GM19328 (cell line): ENCODE measurements around the gene CPNE7.

Experiments
- ATAC-seq: cut with Tn5 transposase; IDR thresholded peaks from one replicate; pipeline ENCODE4 v1.9.1; 2021; ENCODE audit warnings: mild to moderate bottlenecking, moderate library complexity; ENCODE audit not compliant: unreplicated experiment

Gene CPNE7

DNA sequence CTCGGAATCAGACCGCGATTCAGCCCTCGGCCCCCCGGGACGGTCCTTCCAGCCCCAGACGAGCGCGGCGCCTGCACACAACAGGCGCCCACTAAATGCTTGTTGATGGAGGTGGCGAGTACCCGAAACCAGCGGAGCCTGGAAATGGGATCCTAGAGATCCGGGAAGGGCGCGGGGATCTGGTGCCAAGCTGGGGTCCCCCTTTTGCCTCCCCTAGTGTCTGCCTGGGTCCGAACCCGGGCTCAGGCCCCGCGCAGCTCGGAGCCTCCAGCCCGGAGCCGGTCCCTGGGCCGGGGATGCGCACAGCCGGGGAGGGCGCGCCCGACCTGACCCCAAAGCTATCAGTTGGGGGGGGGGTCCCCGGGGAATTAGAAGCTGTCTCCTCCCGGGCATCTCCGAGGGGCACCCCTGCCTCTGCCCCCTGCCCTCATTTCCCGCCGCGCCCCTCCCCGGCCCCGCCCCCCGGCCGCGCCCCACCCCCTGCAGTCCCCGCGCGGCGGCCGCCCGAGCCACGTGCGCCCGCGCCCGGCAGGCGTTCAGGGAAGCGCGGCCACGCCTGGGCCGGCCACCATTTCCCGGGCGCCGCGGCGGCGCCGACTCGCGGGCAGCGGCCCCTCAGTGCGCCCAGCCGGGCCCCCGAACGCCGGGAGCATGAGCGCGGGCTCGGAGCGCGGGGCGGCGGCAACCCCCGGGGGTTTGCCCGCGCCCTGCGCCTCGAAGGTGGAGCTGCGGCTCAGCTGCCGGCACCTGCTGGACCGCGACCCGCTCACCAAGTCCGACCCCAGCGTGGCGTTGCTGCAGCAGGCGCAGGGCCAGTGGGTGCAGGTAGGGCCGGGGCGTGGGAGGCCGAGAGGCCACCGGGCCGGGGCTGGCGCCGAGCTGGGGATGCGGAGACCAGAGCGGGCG lies at the start of gene CPNE7:
CPNE7 (plus strand) TSS at position 512 of the 906 bp plus-strand sequence; CDS start at position 652, 140 bp downstream.
- no peak for ATAC-seq

DNA sequence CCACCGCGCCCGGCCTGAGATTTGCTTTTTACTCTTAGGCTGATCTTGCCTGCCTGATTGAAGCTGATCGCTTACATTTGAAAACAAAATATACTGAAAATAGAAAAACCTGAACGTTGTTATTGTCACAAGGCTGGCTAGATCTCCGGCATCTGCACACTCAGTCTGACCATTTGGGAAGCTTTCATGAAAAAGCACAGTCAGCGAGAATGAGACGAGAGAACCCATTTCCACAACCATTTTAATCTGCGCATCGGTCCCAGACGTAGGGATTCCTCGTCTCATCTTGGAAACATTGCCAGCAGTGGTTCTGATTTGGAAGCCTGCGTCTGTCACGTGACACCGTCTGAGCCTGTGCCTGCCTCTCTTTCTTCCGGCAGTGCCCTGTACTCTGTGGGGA lies 46.5 kb upstream of the CPNE7 start:
- ATAC-seq = no peak

DNA sequence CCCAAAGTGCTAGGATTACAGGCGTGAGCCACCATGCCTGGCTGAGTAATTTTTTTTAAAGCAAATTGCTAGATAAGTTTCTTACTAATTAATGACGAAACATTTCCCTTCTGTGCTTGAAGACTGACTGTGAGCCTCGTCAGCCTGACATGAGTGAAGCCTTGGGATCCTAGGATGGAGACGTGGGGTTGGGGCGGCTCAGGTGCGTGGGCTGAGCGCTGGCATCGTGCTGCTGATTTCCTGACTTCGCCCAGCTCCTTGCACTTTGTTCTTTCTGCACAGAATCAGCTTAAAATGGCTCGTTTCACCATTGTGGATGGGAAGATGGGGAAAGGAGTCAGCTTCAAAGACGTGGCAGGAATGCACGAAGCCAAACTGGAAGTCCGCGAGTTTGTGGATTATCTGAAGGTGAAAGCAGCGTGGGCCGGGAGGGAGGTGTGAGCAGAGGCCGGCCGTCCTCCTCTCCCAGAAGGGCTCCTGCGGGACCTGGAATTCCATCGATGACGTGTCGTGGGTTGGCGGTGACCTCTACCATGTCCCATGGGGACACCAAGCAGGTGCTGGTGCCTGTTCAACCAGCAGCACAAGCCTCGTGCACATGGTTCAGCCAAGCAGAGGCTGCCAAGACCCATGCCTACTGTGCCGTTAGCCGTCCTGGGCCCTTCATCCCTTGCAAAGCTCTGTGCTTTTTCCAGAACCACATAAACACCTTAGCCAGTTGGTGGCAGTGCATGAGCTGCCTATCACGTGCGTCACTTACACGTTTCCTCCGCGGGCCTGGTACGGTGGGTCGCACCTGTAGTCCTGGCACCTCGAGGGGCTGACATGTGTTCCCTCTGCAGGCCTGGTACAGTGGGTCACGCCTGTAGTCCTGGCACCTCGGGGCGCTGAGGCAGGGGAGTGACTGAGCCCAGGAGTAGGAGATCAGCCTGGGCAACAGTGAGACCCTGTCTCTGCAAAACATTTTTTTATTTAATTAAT lies 44.9 kb upstream of the CPNE7 start:
- ATAC-seq = no peak

DNA sequence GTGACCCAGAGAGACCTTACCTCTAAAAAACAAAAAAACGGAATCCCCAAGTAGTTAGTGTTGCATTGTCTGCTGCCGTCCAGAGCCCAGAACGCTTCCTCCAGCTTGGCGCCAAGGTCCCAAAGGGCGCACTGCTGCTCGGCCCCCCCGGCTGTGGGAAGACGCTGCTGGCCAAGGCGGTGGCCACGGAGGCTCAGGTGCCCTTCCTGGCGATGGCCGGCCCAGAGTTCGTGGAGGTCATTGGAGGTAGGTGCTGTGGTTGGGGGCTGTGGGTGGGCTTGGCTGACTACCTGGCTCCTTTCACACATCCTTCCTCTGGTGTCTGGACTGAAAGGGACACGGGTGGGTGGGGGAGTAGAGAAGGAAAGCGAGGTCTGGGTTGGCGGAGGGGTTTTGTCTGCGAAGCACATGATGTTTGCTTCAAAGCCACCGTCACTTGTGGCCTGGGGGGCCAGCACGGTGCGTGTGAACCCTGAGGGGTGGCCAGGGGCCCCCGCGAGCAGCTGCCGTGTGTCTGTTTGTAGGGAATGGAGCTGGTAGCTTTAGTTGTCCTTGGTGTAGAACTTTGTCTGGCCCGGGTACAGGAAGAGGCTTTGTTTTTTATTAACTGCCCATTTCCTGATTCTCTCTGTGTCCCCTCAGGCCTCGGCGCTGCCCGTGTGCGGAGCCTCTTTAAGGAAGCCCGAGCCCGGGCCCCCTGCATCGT lies 43.6 kb upstream of the CPNE7 start:
- no peak for ATAC-seq

DNA sequence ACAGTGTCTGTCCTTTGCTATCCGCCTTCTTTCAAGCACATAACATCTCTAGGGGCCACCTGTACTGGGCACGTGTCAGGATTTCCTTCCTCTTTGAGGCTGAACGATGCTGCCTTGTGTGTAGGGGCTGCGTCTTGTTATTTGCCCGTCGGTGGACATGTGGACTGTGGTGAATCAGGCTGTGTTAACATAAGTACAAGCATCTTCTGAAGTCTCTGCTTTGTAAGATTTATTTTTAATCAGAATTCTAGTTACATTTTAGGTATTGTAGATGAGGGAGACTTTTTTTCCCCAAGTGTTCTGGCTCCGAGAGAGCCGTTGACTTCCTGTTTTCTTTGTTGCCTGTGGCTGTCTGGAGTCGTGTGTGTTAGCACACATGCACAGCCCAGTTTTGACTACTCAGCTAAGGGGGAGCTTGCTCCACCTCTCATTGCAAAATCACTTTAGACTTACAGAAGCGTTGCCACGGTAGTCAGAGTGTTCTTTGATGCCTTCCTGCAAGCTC lies 41.3 kb upstream of the CPNE7 start:
- no peak for ATAC-seq

DNA sequence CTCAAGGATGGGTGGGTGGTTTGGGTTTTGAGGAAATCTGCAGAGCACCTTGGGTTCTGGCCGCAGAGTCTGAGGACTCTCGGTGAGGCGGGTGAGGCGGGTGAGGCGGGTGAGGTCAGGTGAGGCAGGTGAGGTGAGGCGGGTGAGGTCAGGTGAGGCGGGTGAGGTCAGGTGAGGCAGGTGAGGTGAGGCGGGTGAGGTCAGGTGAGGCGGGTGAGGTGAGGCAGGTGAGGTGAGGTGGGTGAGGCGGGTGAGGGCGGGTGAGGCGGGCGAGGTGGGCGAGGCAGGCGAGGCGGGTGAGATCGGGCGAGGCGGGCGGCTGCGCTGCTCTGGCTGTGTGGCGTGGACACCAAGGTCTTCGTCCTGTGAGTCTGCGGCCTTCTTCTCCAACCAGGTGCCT lies 39.2 kb upstream of the CPNE7 start:
- no peak for ATAC-seq

DNA sequence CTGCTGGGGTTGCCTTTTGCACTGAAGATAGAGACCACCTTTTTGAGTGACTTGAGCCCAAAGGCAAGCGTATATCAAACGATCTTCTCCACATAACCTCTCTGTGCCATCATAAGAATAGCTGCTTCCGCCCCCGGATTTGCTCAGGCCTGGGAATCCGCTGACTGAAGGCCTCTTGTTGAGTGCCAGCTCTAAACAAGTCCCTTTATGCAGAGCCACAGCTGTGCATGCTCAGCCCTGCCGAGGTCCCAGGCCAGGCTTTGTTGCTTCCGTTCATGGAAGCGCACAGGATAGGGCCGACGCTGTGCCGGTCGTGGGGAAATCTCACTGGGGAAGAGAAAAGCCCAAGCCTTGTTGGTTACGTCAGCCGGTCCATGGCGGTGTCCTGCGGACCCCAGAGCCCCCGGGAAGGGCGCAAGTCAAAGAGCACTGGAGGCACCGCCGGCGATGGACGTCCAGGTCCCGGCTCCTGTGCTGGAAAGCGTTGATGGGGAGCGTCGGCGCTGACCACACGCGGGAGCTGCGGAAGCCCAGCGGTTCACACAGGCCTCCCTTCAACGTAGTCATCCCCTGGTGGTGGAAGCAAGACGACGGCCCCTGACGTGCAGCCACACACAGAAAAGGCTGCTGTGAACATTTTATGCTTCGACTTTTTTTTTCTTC lies 38.5 kb upstream of the CPNE7 start:
- no peak for ATAC-seq

DNA sequence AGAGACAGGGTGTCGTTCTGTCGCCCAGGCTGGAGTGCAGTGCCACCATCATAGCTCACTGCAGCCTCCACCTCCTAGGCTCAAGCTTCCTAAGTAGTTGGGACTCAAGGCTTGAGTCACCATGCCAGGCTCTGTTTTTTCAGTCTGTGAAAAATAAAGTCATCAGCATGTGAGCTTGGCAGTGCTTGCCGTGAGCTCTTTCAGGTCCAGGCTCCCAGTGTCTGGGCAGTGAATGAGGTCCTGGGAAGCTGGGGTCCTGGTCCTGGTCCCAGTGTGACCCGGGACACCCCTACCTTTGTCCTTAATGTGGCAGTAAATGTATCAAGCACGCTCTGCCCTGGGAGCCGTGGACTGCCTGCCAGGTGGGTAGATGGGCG lies 38.0 kb upstream of the CPNE7 start:
- ATAC-seq = no peak

DNA sequence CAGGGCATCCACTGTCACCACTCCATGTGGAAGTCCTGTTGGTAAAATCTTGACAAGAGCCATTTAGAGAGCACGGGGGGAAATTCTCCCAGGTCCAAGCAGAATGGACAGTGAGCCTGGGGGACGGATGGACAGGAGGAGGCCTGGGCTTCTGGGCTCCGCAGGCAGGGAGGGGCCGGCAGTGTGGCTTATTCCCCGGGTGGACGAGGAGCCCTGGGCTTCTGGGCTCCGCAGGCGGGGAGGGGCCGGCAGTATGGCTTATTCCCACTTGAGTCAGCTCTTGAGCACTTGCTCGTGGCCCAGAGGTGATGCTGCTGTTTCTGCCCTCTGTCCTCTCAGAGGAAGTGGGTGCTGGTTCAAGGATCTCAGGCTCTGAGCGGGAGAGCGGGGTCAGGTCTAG lies 37.3 kb upstream of the CPNE7 start:
- ATAC-seq = no peak

DNA sequence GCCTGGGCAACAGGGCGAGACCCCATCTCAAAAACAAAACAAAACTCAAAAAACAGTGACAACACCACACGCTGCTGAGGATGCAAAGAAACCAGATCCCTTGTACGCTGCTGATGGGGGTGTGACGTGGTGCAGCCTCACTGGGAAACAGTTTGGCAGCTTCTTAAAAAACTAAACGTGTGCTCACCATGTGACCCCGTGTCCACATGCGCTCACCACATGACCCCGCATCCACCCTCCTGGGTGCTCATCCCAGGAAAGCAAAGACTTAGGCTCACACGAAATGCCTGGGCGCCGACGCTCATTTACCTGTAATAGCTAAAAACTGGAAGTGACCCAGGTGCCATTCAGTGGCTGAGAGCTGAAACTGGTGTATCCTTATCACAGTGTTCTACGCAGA lies 35.0 kb upstream of the CPNE7 start:
- no peak for ATAC-seq

DNA sequence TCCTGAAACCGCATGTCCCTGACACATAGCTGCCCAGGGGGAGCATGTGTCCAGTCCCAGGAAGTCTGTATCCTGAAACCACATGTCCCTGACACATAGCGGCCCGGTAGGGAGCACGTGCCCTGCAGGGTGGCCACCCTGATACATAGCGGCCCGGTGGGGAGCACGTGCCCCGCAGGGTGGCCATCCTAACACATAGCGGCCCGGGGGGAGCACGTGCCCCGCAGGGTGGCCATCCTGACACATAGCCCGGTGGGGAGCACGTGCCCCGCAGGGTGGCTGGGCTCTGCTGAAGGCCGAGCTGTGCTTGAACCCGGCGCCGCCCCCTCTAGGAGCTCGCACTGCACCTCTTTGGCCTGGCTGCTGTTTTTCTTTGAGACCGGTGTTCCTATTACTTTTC lies 33.8 kb upstream of the CPNE7 start:
- ATAC-seq = no peak

DNA sequence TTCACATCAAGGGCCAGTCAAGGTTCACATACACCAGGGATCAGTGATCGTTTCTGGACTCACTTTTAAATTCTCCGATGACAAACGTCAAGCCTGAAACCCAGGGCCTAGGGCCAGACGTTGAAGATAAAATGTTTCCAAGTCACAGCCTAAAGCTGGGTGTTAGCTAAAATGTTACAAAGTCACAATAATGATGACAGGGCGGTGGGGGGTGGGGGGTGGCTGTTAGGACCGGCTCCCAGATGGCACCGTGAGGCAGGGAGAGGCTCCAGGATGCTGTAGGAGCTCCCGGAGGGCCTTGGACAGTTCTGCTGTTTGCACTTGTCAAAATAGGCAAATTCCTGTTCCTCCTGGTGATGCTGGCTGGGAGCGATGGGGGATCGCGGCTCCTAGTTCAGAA lies 31.4 kb upstream of the CPNE7 start:
- no peak for ATAC-seq

DNA sequence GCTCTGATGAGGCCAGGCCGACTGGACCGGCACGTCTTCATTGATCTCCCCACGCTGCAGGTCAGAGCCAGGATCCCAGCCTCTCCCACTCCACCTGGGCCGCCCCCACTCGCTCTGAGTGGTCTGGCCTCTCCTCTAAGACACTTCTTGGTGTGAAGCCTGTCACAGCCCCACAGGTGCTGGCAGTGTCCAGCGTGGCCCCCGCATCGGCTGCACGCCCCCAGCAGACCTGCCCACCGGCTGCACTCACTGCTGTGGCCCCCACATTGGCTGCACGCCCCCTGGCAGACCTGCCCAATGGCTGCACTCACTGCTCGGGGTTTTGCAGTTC lies 30.9 kb upstream of the CPNE7 start:
- no peak for ATAC-seq

DNA sequence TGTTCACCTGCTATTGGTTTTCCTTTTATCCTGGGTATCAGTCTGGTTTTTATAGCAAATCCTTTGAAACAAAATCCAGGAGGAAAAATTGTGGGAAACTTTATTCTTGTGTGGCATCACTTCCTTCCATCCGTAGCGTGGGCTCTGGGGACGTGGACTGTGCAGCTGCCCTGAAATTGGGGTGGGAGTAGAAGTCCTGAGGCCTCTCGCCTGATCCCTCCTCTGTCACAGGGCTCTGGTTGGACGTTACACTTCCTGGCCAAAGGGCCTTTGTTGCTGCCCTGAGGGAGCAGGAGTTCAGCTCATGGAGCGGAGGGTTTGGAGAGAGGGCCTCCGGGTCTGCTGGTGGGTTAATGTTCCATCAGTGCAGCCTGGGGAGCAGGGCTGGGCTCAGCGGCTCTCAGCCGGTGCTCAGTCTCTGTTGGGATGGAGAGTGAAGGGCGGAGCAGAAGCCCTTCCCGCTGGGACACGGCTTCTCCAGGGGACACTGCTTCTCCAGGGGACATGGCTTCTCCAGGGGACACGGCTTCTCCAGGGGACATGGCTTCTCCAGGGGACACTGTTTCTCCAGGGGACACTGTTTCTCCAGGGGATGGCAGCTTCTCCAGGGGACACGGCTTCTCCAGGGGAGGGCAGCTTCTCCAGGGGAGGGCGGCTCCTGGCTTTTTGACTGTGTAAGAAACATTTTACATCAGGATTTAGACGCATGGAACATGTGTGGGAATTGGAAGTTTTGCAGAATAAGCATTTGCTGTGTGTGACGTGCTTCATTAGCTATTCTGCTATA lies 30.3 kb upstream of the CPNE7 start:
- no peak for ATAC-seq

DNA sequence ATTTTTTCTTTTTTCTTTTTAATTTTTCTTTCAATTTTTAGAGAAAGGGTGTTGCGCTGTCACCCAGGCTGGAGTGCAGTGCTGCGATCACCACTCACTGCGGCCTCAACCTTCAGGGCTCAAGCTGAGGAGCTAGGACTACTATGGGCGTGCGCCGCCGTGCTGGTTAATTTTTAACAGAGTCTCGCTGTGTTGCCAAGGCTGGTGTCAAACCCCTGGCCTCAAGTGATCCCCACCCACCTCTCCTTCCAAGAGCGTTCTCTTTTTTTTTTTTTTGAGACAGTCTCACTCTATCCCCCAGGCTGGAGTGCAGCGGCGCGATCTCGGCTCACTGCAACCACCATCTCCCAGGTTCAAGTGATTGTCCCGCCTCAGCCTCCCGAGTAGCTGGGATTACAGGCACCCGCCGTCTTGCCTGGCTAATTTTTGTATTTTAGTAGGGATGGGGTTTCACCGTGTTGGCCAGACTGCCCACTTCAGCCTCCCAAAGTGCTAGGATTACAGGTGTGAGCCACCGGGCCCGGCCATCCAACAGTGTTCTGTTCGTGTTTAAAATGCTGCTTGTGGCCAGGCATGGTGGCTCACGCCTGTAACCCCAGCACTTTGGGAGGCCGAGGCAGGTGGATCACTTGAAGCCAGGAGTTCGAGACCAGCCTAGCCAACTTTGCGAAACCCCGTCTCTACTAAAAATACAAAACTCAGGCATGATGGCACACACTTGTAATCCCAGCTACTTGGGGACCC lies 29.6 kb upstream of the CPNE7 start:
- no peak for ATAC-seq

DNA sequence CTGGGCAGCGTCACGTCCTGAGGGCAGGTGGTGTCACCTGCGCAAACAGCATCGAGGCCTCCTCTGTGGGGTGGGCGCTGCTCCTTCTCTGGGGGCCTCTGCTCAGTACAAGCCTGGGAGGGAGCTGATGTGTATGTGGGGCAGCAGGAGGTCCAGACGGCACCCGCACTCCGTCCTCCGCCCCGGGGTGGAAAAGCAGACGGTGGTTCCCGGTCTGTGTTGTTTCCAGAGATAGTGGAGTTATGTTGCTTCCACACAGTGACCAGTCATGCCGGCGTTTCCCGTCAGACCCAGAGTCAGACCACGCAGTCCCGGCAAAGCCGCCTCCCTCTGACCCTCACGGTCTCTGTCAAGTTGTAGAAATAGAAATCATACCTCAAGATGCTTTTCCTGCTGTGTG lies 28.8 kb upstream of the CPNE7 start:
- ATAC-seq = no peak

DNA sequence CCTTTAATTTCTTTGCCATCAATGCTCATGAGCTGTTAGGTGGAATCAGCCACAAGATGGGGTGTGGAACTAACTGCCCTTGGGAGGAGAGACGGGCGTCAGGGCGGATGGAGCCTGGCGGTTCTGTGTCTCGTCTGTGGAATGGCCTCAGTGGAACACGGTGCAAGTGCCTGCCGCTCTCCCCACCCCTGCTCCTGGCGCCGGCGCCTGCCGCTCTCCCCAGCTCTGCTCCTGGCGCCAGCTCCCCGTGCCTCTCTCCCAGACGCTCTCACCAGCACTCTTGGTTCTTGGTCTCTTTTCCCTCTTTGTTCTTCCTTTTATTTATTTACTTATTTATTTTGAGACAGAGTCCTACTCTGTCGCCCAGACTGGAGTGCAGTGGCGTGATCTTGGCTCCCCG lies 28.3 kb upstream of the CPNE7 start:
- ATAC-seq = no peak

DNA sequence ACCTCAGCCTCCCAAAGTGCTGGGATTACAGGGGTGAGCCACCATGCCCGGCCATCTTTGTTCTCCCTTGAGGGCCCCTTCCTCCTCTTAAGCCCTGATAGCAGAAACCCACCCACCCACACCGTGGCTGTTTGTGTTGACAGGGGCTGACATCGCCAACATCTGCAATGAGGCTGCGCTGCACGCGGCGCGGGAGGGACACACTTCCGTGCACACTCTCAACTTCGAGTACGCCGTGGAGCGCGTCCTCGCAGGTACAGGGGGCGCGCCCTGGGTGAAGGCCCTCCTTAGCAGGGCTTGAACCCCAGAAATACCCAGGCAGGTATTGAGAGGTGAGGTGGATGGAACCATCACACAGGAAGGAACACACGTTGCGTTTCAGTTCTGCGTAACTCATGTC lies 27.7 kb upstream of the CPNE7 start:
- no peak for ATAC-seq

DNA sequence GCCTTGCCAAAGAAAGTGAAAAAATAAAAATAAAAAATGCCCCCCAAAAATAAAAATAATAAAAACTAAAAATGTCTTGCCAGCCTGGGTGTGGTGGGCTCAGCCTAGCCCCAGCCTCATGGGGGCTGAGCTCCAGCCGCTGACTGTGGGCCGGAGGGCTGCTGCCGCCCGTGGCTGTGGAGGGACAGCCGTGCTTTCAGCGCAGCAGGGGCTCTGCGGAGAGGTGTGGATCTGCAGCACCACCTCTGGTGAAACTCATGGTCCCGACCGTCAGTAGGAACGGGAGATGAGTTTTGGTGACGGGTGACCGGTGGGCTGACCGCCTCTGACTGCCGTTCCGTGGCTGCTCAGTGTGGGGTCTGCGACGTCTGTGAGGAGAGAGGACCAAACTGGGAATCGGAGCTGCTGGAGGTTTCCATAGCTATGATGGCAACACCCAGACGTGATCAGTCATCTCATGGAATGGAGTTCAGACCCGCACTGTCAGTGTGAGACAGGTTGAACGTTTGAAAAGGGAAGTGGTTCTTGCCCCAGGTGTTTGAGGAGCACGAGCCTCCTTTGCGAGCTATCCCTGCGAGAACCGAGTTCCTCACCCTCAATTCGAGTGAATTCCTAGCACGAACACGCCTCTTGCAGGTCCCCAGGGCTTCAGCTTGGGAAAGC lies 27.1 kb upstream of the CPNE7 start:
- ATAC-seq = no peak
